Skeletal muscle tissue (tissue), 4 donors: ENCODE measurements around the gene CCBE1. TPM values are rescaled to one million over a fixed set of nuclear protein-coding genes. Genes with fewer than 3 reads are reported as not detected.
"Not testable (repeated sequence)": the region's sequence is repeated elsewhere in the genome, so short reads cannot be mapped to it uniquely, and the experiment has no call there.

Source experiments
- H3K27ac ChIP-seq: one replicate; pipeline ENCODE4 v1.7.0; 2013; ENCODE audit warnings: mild to moderate bottlenecking, low read depth, low read length, inconsistent platforms
- H3K27me3 ChIP-seq, 3 donors: one replicate each; pipeline ENCODE4 v1.7.0; 2013; ENCODE audit warnings: low read length in 3 of 3; ENCODE audit not compliant: control insufficient read depth in 3 of 3, insufficient read depth in 3 of 3
- H3K36me3 ChIP-seq, 3 donors: one replicate each; pipeline ENCODE4 v1.7.0; 2013; ENCODE audit warnings: low read length in 3 of 3; ENCODE audit not compliant: control insufficient read depth in 3 of 3, insufficient read depth in 3 of 3
- H3K4me1 ChIP-seq, 3 donors: one replicate each; pipeline ENCODE4 v1.7.0; 2013; ENCODE audit warnings: low read length in 3 of 3, mild to moderate bottlenecking in 3 of 3; ENCODE audit not compliant: control insufficient read depth in 3 of 3, insufficient read depth in 3 of 3
- H3K4me3 ChIP-seq, 3 donors: one replicate each; pipeline ENCODE4 v1.7.0; 2013; ENCODE audit warnings: low read length in 3 of 3
- H3K9ac ChIP-seq, 3 donors: one replicate each; pipeline ENCODE4 v1.7.0; 2013; ENCODE audit warnings: low read length in 3 of 3, mild to moderate bottlenecking in 3 of 3, moderate library complexity in 2 of 3, low read depth in 1 of 3
- H3K9me3 ChIP-seq, 3 donors: one replicate each; pipeline ENCODE4 v1.7.0; 2013; ENCODE audit warnings: low read length in 3 of 3; ENCODE audit not compliant: control insufficient read depth in 3 of 3
- total RNA-seq: library from RNA; depleted of rRNA; stranded (reverse); fragments of >200 nt; gene quantifications from one replicate; pipeline ENCODE4 v1.2.3, GENCODE V29; 2014
- donor health status: Osteomylitis.

Gene CCBE1
- 2.6 TPM for total RNA-seq

GRCh38 chr18:59697236-59697932 lies at the start of gene CCBE1:
TSS of gene CCBE1 (minus strand) at chr18:59697423.
- peak within 1 kb of the TSS; percentile 48 to 54 (median 52) for H3K4me3 ChIP-seq
- H3K9me3 ChIP-seq = no peaks in the 10 kb centered on the region
- peak within 1 kb of the TSS in 1 of 3 donors; percentile 4 for H3K9ac ChIP-seq
- H3K27ac ChIP-seq = no peak within 1 kb of the TSS
- H3K27me3 ChIP-seq = peaks cover 28 to 42% (median 36%) of the 10 kb centered on the region in 3 donors
- no peaks in the 10 kb centered on the region for H3K36me3 ChIP-seq
- H3K4me1 ChIP-seq = peaks cover 10 to 16% (median 15%) of the 10 kb centered on the region in 3 donors

- no peak overlapping the region for H3K4me3 ChIP-seq
- H3K27me3 ChIP-seq = no peaks in the 10 kb centered on the region
- no peaks in the 10 kb centered on the region for H3K4me1 ChIP-seq
- H3K9ac ChIP-seq = no peak overlapping the region
- peaks cover 0 to under 1% (median 0%) of the 10 kb centered on the region in 3 donors for H3K9me3 ChIP-seq
- H3K36me3 ChIP-seq = no peaks in the 10 kb centered on the region
- H3K27ac ChIP-seq = no peak overlapping the region
Observed at GRCh38 chr18:59744271-59744721, 47.1 kb upstream of the CCBE1 start.

GRCh38 chr18:59743566-59743965 lies 46.3 kb upstream of the CCBE1 start:
- Histone ChIP-seq H3K27me3 (no peaks in the 10 kb centered on the region), H3K9me3 (peaks cover 0 to 4% (median 0%) of the 10 kb centered on the region in 3 donors), H3K27ac (no peak overlapping the region), H3K4me3 (no peak overlapping the region), H3K9ac (no peak overlapping the region), H3K4me1 (no peaks in the 10 kb centered on the region), H3K36me3 (no peaks in the 10 kb centered on the region)

- Histone ChIP-seq H3K36me3 (no peaks in the 10 kb centered on the region), H3K27me3 (no peaks in the 10 kb centered on the region), H3K9me3 (peaks cover 0 to 4% (median 0%) of the 10 kb centered on the region in 3 donors), H3K4me1 (no peaks in the 10 kb centered on the region), H3K4me3 (no peak overlapping the region), H3K27ac (no peak overlapping the region), H3K9ac (no peak overlapping the region)
Observed at GRCh38 chr18:59742325-59743111, 45.3 kb upstream of the CCBE1 start.

GRCh38 chr18:59740141-59740540 lies 42.9 kb upstream of the CCBE1 start:
- H3K4me3 ChIP-seq = no peak overlapping the region
- no peaks in the 10 kb centered on the region for H3K27me3 ChIP-seq
- H3K9me3 ChIP-seq = peaks cover 0 to 4% (median 0%) of the 10 kb centered on the region in 3 donors
- H3K4me1 ChIP-seq = no peaks in the 10 kb centered on the region
- H3K27ac ChIP-seq = no peak overlapping the region
- no peaks in the 10 kb centered on the region for H3K36me3 ChIP-seq
- no peak overlapping the region for H3K9ac ChIP-seq

GRCh38 chr18:59737776-59738300 lies 40.6 kb upstream of the CCBE1 start:
- no peak overlapping the region for H3K27ac ChIP-seq
- H3K9ac ChIP-seq = no peak overlapping the region
- H3K27me3 ChIP-seq = no peaks in the 10 kb centered on the region
- no peaks in the 10 kb centered on the region for H3K4me1 ChIP-seq
- H3K9me3 ChIP-seq = peaks cover 0 to 4% (median 0%) of the 10 kb centered on the region in 3 donors
- no peaks in the 10 kb centered on the region for H3K36me3 ChIP-seq
- H3K4me3 ChIP-seq = no peak overlapping the region

GRCh38 chr18:59737335-59737734 lies 40.1 kb upstream of the CCBE1 start:
- H3K4me1 ChIP-seq, H3K36me3 ChIP-seq, H3K9ac ChIP-seq, H3K27me3 ChIP-seq, H3K9me3 ChIP-seq, H3K27ac ChIP-seq, H3K4me3 ChIP-seq: not testable (repeated sequence)

- Histone ChIP-seq H3K4me3 (no peak overlapping the region), H3K27me3 (no peaks in the 10 kb centered on the region), H3K27ac (no peak overlapping the region), H3K9ac (no peak overlapping the region), H3K4me1 (no peaks in the 10 kb centered on the region), H3K36me3 (no peaks in the 10 kb centered on the region), H3K9me3 (peaks cover 0 to 4% (median 0%) of the 10 kb centered on the region in 3 donors)
Observed at GRCh38 chr18:59736061-59736460, 38.8 kb upstream of the CCBE1 start.

- Histone ChIP-seq H3K36me3 (no peaks in the 10 kb centered on the region), H3K4me1 (no peaks in the 10 kb centered on the region), H3K9ac (no peak overlapping the region), H3K9me3 (peaks cover 0 to 4% (median 0%) of the 10 kb centered on the region in 3 donors), H3K27ac (no peak overlapping the region), H3K27me3 (no peaks in the 10 kb centered on the region), H3K4me3 (no peak overlapping the region)
Observed at GRCh38 chr18:59735269-59735860, 38.1 kb upstream of the CCBE1 start.
